Coronary artery (tissue), 2 donors: Measurements from ENCODE around the gene ACSF3.
A peak's percentile ranks its signal among the peaks of the same experiment; 100 is the strongest.

ENCODE experiments used
- DNase-seq: peaks from one replicate; pipeline ENCODE4 v3.0.0-alpha.2; 2017; ENCODE audit warnings: low spot score
- H3K27ac ChIP-seq, 2 donors: fragments of 200-600 bp; sonication (generic); one replicate each; pipeline ENCODE4 v1.5.1; 2016 to 2019
- H3K4me3 ChIP-seq: fragments of 200-600 bp; sonication (generic); 2 replicates; pipeline ENCODE4 v1.5.1; 2016; ENCODE audit warnings: mild to moderate bottlenecking, moderate library complexity
- CTCF ChIP-seq: fragments of 200-600 bp; sonication (generic); IDR thresholded peaks from one replicate; pipeline ENCODE4 v1.5.1; 2019; ENCODE audit warnings: antibody characterized with exemption

ACSF3 gene

GRCh38 chr16:89150981-89151380 lies 57.3 kb downstream of the ACSF3 start:
- TF ChIP-seq CTCF: no peak
- no peak for DNase-seq
- Histone ChIP-seq H3K27ac (no peak overlapping the region), H3K4me3 (no peak overlapping the region)

- TF ChIP-seq CTCF: no peak
- DNase-seq: no peak
Observed at GRCh38 chr16:89152831-89153700, 59.4 kb downstream of the ACSF3 start.

GRCh38 chr16:89153848-89154271 lies 60.2 kb downstream of the ACSF3 start:
- no peak for DNase-seq

More at GRCh38 chr16:89152831-89153700, 59.4 kb downstream of the ACSF3 start:
- Histone ChIP-seq H3K4me3 (no peak overlapping the region), H3K27ac (no peak overlapping the region)

GRCh38 chr16:89154390-89155183 lies 60.9 kb downstream of the ACSF3 start:
- no peak overlapping the region for H3K27ac ChIP-seq
- no peak for TF ChIP-seq CTCF
- DNase-seq: no peak
- no peak overlapping the region for H3K4me3 ChIP-seq

More at GRCh38 chr16:89153848-89154271, 60.2 kb downstream of the ACSF3 start:
- no peak for TF ChIP-seq CTCF
- H3K4me3 ChIP-seq: no peak overlapping the region
- no peak overlapping the region for H3K27ac ChIP-seq

- Histone ChIP-seq H3K4me3 (no peak overlapping the region), H3K27ac (peak overlapping the region in 1 of 2 donors; percentile 2)
- no peak for DNase-seq
- no peak for TF ChIP-seq CTCF
Observed at GRCh38 chr16:89155184-89155679, 61.6 kb downstream of the ACSF3 start.

GRCh38 chr16:89155851-89156739 lies 62.4 kb downstream of the ACSF3 start:
- Histone ChIP-seq H3K4me3 (no peak overlapping the region), H3K27ac (peak overlapping the region in 1 of 2 donors; percentile 5)
- TF ChIP-seq CTCF: no peak
- no peak for DNase-seq
